Neuronal stem cell (in vitro differentiated cells): Measurements from ENCODE around the gene BUD13.

ENCODE experiments used
- DNase-seq: peaks from one replicate; pipeline ENCODE4 v3.0.0-alpha.2; 2013; ENCODE audit warnings: low spot score
- H2AFZ ChIP-seq: one replicate; pipeline ENCODE4 v1.6.1; 2013; ENCODE audit warnings: mild to moderate bottlenecking, low read length, inconsistent platforms
- H2AK5ac ChIP-seq: 2 replicates; pipeline ENCODE4 v1.6.1; 2013; ENCODE audit warnings: low read depth, mild to moderate bottlenecking, inconsistent platforms, low read length, moderate library complexity, mixed read lengths
- H2BK120ac ChIP-seq: 2 replicates; pipeline ENCODE4 v1.6.1; 2013; ENCODE audit warnings: low read depth, mild to moderate bottlenecking, inconsistent platforms, low read length, moderate library complexity, mixed read lengths
- H2BK12ac ChIP-seq: one replicate; pipeline ENCODE4 v1.6.1; 2013; ENCODE audit warnings: low read length, inconsistent platforms
- H2BK15ac ChIP-seq: 2 replicates; pipeline ENCODE4 v1.6.1; 2013; ENCODE audit warnings: mild to moderate bottlenecking, low read length, inconsistent platforms, mixed read lengths
- H2BK5ac ChIP-seq: one replicate; pipeline ENCODE4 v1.6.1; 2013; ENCODE audit warnings: inconsistent platforms, mild to moderate bottlenecking, low read length, moderate library complexity
- H3K14ac ChIP-seq: one replicate; pipeline ENCODE4 v1.6.1; 2013; ENCODE audit warnings: low read length, inconsistent platforms
- H3K18ac ChIP-seq: 2 replicates; pipeline ENCODE4 v1.6.1; 2013; ENCODE audit warnings: low read length, inconsistent platforms
- H3K23ac ChIP-seq: 2 replicates; pipeline ENCODE4 v1.6.1; 2013; ENCODE audit warnings: low read depth, mild to moderate bottlenecking, mixed read lengths, low read length, inconsistent platforms; ENCODE audit not compliant: poor library complexity
- H3K27ac ChIP-seq: replicated peaks from 3 replicates; pipeline ENCODE4 v1.5.1; 2013; ENCODE audit warnings: low read length, inconsistent platforms
- H3K27me3 ChIP-seq, 3 experiments: 2 replicates each; pipeline ENCODE4 v1.6.1; 2013; ENCODE audit warnings: low read length in 3 of 3, mild to moderate bottlenecking in 2 of 3, inconsistent platforms in 1 of 3, low read depth in 1 of 3, mixed read lengths in 1 of 3, moderate library complexity in 1 of 3; ENCODE audit not compliant: control insufficient read depth in 3 of 3, insufficient read depth in 3 of 3
- H3K36me3 ChIP-seq, 2 donors: replicated peaks in 1 of 2; 2 replicates each; pipeline ENCODE4 v1.6.1; 2013; ENCODE audit warnings: low read length in 2 of 2; ENCODE audit not compliant: control insufficient read depth in 2 of 2, insufficient read depth in 2 of 2
- H3K4ac ChIP-seq: 2 replicates; pipeline ENCODE4 v1.6.1; 2013; ENCODE audit warnings: inconsistent platforms, mild to moderate bottlenecking, low read length, moderate library complexity
- H3K4me1 ChIP-seq, 2 donors: 1 replicate in 1 of 2; 2 replicates in 1 of 2; pipeline ENCODE4 v1.6.1; 2013; ENCODE audit warnings: low read length in 2 of 2, low read depth in 1 of 2; ENCODE audit not compliant: control insufficient read depth in 2 of 2, insufficient read depth in 1 of 2
- H3K4me2 ChIP-seq: one replicate; pipeline ENCODE4 v1.6.1; 2013; ENCODE audit warnings: mild to moderate bottlenecking, low read length, inconsistent platforms; ENCODE audit not compliant: insufficient read depth, poor library complexity, severe bottlenecking
- H3K4me3 ChIP-seq, 2 donors: 2 replicates each; pipeline ENCODE4 v1.5.1; 2013; ENCODE audit warnings: low read length in 2 of 2, mild to moderate bottlenecking in 2 of 2, inconsistent platforms in 1 of 2, moderate library complexity in 1 of 2
- H3K79me1 ChIP-seq: one replicate; pipeline ENCODE4 v1.6.1; 2013; ENCODE audit warnings: low read depth, mild to moderate bottlenecking, inconsistent platforms, low read length, moderate library complexity
- H3K9ac ChIP-seq: one replicate; pipeline ENCODE4 v1.6.1; 2013; ENCODE audit warnings: mild to moderate bottlenecking, low read depth, low read length, inconsistent platforms; ENCODE audit not compliant: poor library complexity
- H3K9me3 ChIP-seq, 2 donors: replicated peaks in 1 of 2; 2 replicates each; pipeline versions ENCODE3 to v1.6.1; 2013; ENCODE audit warnings: low read length in 2 of 2, mild to moderate bottlenecking in 2 of 2, inconsistent platforms in 1 of 2, low read depth in 1 of 2, mixed read lengths in 1 of 2, moderate library complexity in 1 of 2; ENCODE audit not compliant: control insufficient read depth in 2 of 2, insufficient read depth in 1 of 2
- H4K8ac ChIP-seq: one replicate; pipeline ENCODE4 v1.6.1; 2013; ENCODE audit warnings: low read depth, mild to moderate bottlenecking, inconsistent platforms, low read length, moderate library complexity
- H4K91ac ChIP-seq: one replicate; pipeline ENCODE4 v1.6.1; 2013; ENCODE audit warnings: low read length, low read depth, mild to moderate bottlenecking, inconsistent platforms; ENCODE audit not compliant: poor library complexity
- WGBS, 2 donors: extraction: QIAGEN DNeasy Blood & Tissue Kit; methylation state at CpG; one replicate each; pipeline ENCODE4 v1.1.7; 2013; ENCODE audit warnings: missing lambda C conversion rate in 2 of 2, mixed read lengths in 1 of 2; ENCODE audit not compliant: insufficient read length in 2 of 2, insufficient replicate concordance in 1 of 2; ENCODE audit errors: extremely low coverage in 2 of 2; 5-methylcytosine and 5-hydroxymethylcytosine counted together

The BUD13 gene

GRCh38 chr11:116791002-116791812, 18.4 kb upstream of the BUD13 start:
- H3K4me1 ChIP-seq, result peaks cover 8 to 17% of the 10 kb centered on the region in 2 donors
- no peak overlapping the region for H3K9ac ChIP-seq
- no peaks in the 10 kb centered on the region for H3K79me1 ChIP-seq
- peak overlapping the region; percentile 27 for H3K4me2 ChIP-seq
- peak overlapping the region; percentile 76 for H3K18ac ChIP-seq
- H2AK5ac ChIP-seq, result no peak overlapping the region
- no peak overlapping the region for H3K14ac ChIP-seq
- H3K23ac ChIP-seq, result peak overlapping the region; percentile 37
- WGBS, 2 donors, result no CpG with 5 or more reads among the region's 31 CpGs
- peaks cover 0 to 12% (median 3%) of the 10 kb centered on the region in 3 experiments for H3K27me3 ChIP-seq
- H2AFZ ChIP-seq, result peak overlapping the region; percentile 84
- no peak overlapping the region for H4K8ac ChIP-seq
- no peak overlapping the region for H3K4me3 ChIP-seq
- peak overlapping the region; percentile 33 for H2BK5ac ChIP-seq
- peak overlapping the region; percentile 95 for H2BK15ac ChIP-seq
- H3K9me3 ChIP-seq, result no peaks in the 10 kb centered on the region
- peak; percentile 76 for DNase-seq
- H3K4ac ChIP-seq, result no peak overlapping the region
- peak overlapping the region; percentile 11 for H4K91ac ChIP-seq
- H3K36me3 ChIP-seq, result peaks cover 0 to 9% of the 10 kb centered on the region in 2 donors
- no peak overlapping the region for H2BK12ac ChIP-seq
- H3K27ac ChIP-seq, result no peak overlapping the region
- no peak overlapping the region for H2BK120ac ChIP-seq

- no peaks in the 10 kb centered on the region for H3K9me3 ChIP-seq
- no peak overlapping the region for H3K18ac ChIP-seq
- no peak overlapping the region for H3K14ac ChIP-seq
- H3K23ac ChIP-seq, result peak overlapping the region; percentile 37
- H2BK5ac ChIP-seq, result no peak overlapping the region
- no peak for DNase-seq
- no peak overlapping the region for H2BK12ac ChIP-seq
- H3K4ac ChIP-seq, result no peak overlapping the region
- H3K27ac ChIP-seq, result no peak overlapping the region
- H3K4me1 ChIP-seq, result peaks cover 8 to 17% of the 10 kb centered on the region in 2 donors
- H3K27me3 ChIP-seq, result peaks cover 0 to 12% (median 3%) of the 10 kb centered on the region in 3 experiments
- H3K9ac ChIP-seq, result no peak overlapping the region
- H3K79me1 ChIP-seq, result no peaks in the 10 kb centered on the region
- H2AFZ ChIP-seq, result peak overlapping the region; percentile 84
- peak overlapping the region; percentile 24 for H2AK5ac ChIP-seq
- H3K36me3 ChIP-seq, result peaks cover 5 to 17% of the 10 kb centered on the region in 2 donors
- H2BK120ac ChIP-seq, result no peak overlapping the region
- WGBS, 2 donors, result no CpG with 5 or more reads among the region's 53 CpGs
- no peak overlapping the region for H3K4me3 ChIP-seq
- no peak overlapping the region for H4K91ac ChIP-seq
- H2BK15ac ChIP-seq, result peak overlapping the region; percentile 3
- H4K8ac ChIP-seq, result no peak overlapping the region
- H3K4me2 ChIP-seq, result no peak overlapping the region
These were observed 17.6 kb upstream of the BUD13 start for GRCh38 chr11:116790167-116791001.

- Histone ChIP-seq H3K27ac (no peak overlapping the region), H3K9me3 (no peaks in the 10 kb centered on the region), H2BK120ac (no peak overlapping the region), H3K4me2 (no peak overlapping the region), H3K18ac (no peak overlapping the region), H3K36me3 (peaks cover 18 to 31% of the 10 kb centered on the region in 2 donors), H4K8ac (no peak overlapping the region), H2AK5ac (peak overlapping the region; percentile 57), H3K79me1 (no peaks in the 10 kb centered on the region), H2BK5ac (no peak overlapping the region), H2AFZ (peak overlapping the region; percentile 86), H3K27me3 (peaks cover 0 to 12% (median 3%) of the 10 kb centered on the region in 3 experiments), H3K4ac (no peak overlapping the region), H2BK15ac (no peak overlapping the region), H3K14ac (no peak overlapping the region), H3K9ac (no peak overlapping the region), H3K4me3 (peak overlapping the region in 1 of 2 donors; percentile 58), H2BK12ac (no peak overlapping the region), H3K23ac (no peak overlapping the region), H3K4me1 (peaks cover 8 to 17% of the 10 kb centered on the region in 2 donors), H4K91ac (no peak overlapping the region)
- no peak for DNase-seq
- WGBS, 2 donors, result no CpG with 5 or more reads among the region's 4 CpGs
These were observed 16.2 kb upstream of the BUD13 start for GRCh38 chr11:116788975-116789374.

- H4K8ac ChIP-seq, result no peak overlapping the region
- H2AK5ac ChIP-seq, result peak overlapping the region; percentile 57
- WGBS, 2 donors, result no CpG with 5 or more reads among the region's 4 CpGs
These were observed 15.7 kb upstream of the BUD13 start for GRCh38 chr11:116788534-116788933.

More at GRCh38 chr11:116788534-116788933, 15.7 kb upstream of the BUD13 start:
- Histone ChIP-seq H3K79me1 (no peaks in the 10 kb centered on the region), H2BK15ac (no peak overlapping the region), H3K9ac (no peak overlapping the region), H3K36me3 (peaks cover 19 to 36% of the 10 kb centered on the region in 2 donors), H3K14ac (no peak overlapping the region), H2BK5ac (no peak overlapping the region), H2BK12ac (no peak overlapping the region), H2BK120ac (no peak overlapping the region), H2AFZ (peak overlapping the region; percentile 86), H3K23ac (no peak overlapping the region), H3K4ac (no peak overlapping the region), H3K4me1 (peaks cover 8 to 17% of the 10 kb centered on the region in 2 donors), H4K91ac (no peak overlapping the region), H3K18ac (no peak overlapping the region), H3K9me3 (no peaks in the 10 kb centered on the region), H3K4me3 (peak overlapping the region; percentile 58 to 90), H3K27ac (no peak overlapping the region), H3K27me3 (peaks cover 0 to 12% (median 3%) of the 10 kb centered on the region in 3 experiments), H3K4me2 (peak overlapping the region; percentile 91)
- DNase-seq, result no peak
